Liver (tissue), 3 donors: Measurements from ENCODE around the gene TMEM131.
"Not testable (repeated sequence)": the region's sequence is repeated elsewhere in the genome, so short reads cannot be mapped to it uniquely, and the experiment has no call there.

ENCODE experiments used
- EGR1 ChIP-seq, 2 donors: IDR thresholded peaks; 2 replicates each; pipeline ENCODE4 v1.6.1; 2016 to 2018; ENCODE audit warnings: antibody characterized with exemption in 2 of 2, low read depth in 2 of 2
- SP1 ChIP-seq: IDR thresholded peaks from 2 replicates; pipeline ENCODE4 v1.6.1; 2018; ENCODE audit warnings: antibody characterized with exemption, mild to moderate bottlenecking
- TAF1 ChIP-seq: conservative IDR thresholded peaks from 2 replicates; pipeline ENCODE4 v1.6.1; 2016; ENCODE audit warnings: antibody characterized with exemption, mild to moderate bottlenecking
- YY1 ChIP-seq: IDR thresholded peaks from 2 replicates; pipeline ENCODE4 v1.6.1; 2016; ENCODE audit warnings: antibody characterized with exemption, mild to moderate bottlenecking
- TF ChIP-seq, protein P1 (sequence below): fragments of 150-350 bp; IDR thresholded peaks from 2 replicates; pipeline ENCODE4 v1.5.1; 2017; ENCODE audit warnings: improper control_type of control experiment, low read depth, low read length; ENCODE audit not compliant: missing input control
- donor health status: healthy.
- donor health status: healthy.

DNA sequence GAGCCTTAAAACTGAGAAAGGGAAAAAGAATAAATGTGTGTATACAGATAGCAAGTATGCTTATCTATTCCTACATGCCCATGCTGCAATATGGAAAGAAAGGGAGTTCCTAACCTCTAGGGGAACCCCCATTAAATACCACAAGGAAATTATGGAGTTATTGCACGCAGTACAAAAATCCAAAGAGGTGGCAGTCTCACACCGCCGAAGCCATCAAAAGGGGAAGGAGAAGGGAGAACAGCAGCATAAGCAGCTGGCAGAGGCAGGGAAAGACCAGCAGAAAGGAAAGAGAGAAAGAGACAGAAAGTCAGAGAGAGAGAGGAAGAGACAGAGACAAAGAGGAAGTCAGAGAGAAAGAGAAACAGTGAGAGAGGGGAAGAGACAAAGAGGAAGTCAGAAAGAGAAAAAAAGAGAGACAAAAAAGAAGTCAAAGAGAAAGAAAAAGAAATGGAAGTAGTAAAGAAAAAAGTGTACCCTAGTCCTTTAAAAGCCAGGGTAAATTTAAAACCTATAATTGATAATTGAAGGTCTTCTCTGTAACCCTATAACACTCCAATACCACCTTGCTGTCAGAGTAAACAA, 169.4 kb downstream of the TMEM131 start:
- TF ChIP-seq, protein P1, sequence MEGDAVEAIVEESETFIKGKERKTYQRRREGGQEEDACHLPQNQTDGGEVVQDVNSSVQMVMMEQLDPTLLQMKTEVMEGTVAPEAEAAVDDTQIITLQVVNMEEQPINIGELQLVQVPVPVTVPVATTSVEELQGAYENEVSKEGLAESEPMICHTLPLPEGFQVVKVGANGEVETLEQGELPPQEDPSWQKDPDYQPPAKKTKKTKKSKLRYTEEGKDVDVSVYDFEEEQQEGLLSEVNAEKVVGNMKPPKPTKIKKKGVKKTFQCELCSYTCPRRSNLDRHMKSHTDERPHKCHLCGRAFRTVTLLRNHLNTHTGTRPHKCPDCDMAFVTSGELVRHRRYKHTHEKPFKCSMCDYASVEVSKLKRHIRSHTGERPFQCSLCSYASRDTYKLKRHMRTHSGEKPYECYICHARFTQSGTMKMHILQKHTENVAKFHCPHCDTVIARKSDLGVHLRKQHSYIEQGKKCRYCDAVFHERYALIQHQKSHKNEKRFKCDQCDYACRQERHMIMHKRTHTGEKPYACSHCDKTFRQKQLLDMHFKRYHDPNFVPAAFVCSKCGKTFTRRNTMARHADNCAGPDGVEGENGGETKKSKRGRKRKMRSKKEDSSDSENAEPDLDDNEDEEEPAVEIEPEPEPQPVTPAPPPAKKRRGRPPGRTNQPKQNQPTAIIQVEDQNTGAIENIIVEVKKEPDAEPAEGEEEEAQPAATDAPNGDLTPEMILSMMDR: not testable (repeated sequence)
- TF ChIP-seq TAF1; EGR1 (IDR thresholded peaks at IDR 0.05; ENCODE audit: low read depth in 2 of 2); SP1; YY1: not testable (repeated sequence)
